ENCODE data around the gene RNF224. TPM values are rescaled to one million over a fixed set of nuclear protein-coding genes. Genes with fewer than 3 reads are reported as not detected.

Gene RNF224
- polyA plus RNA-seq, 1 donor from 2014 or later = not detected

- no peaks in the 10 kb centered on the region for H3F3A ChIP-seq (ENCODE audit: insufficient read depth, low read length, poor library complexity, severe bottlenecking)
- H3K4me3 ChIP-seq (ENCODE audit: low read length) = no peak overlapping the region
- no peaks in the 10 kb centered on the region for H3K9me2 ChIP-seq (ENCODE audit: insufficient read depth, low read length)
- H3K36me3 ChIP-seq (ENCODE audit: insufficient read depth, low read length) = no peaks in the 10 kb centered on the region
- H4K20me1 ChIP-seq (ENCODE audit: insufficient read depth) = no peaks in the 10 kb centered on the region
- H3K79me2 ChIP-seq (replicated peaks; ENCODE audit: insufficient read depth, low read length) = no peaks in the 10 kb centered on the region
- no peaks in the 10 kb centered on the region for H3K9me3 ChIP-seq (ENCODE audit: low read length)
- TF ChIP-seq MXI1 (conservative IDR thresholded peaks at IDR 0.05; ENCODE audit: poor library complexity, severe bottlenecking) = no peak
- no peak for TF ChIP-seq SMC3 (conservative IDR thresholded peaks at IDR 0.05; ENCODE audit: poor library complexity)
- no peak for TF ChIP-seq POLR2AphosphoS5 (IDR thresholded peaks at IDR 0.05)
- no peak for TF ChIP-seq CTCF (IDR thresholded peaks at IDR 0.05; ENCODE audit: poor library complexity, severe bottlenecking)
- TF ChIP-seq EZH2 (IDR thresholded peaks at IDR 0.05; ENCODE audit: borderline replicate concordance, insufficient read depth, low read length, poor library complexity, severe bottlenecking) = no peak
- TF ChIP-seq TAF1 (IDR thresholded peaks at IDR 0.05; ENCODE audit: low read depth) = no peak
- TF ChIP-seq EP300 (conservative IDR thresholded peaks at IDR 0.05; ENCODE audit: poor library complexity, severe bottlenecking) = no peak
- no peak for TF ChIP-seq REST (IDR thresholded peaks at IDR 0.05; ENCODE audit: borderline replicate concordance)
- TF ChIP-seq RAD21 (conservative IDR thresholded peaks at IDR 0.05) = no peak
- H2AFZ ChIP-seq (ENCODE audit: low read depth, low read length) = no peak overlapping the region
- no peak overlapping the region for H3K9ac ChIP-seq (ENCODE audit: low read length)
- no peaks in the 10 kb centered on the region for H3K27me3 ChIP-seq (ENCODE audit: insufficient read depth, low read depth, low read length)
- no peak overlapping the region for H3K27ac ChIP-seq (ENCODE audit: low read length)
- H3K4me2 ChIP-seq (ENCODE audit: low read length) = no peak overlapping the region
These were observed 677 bp downstream of the RNF224 start for GRCh38 chr9:137227853-137228505.

GRCh38 chr9:137228506-137228967 lies 1.2 kb downstream of the RNF224 start:
- Histone ChIP-seq H2AFZ (ENCODE audit: low read depth, low read length) (no peak overlapping the region), H3K4me2 (ENCODE audit: low read length) (no peak overlapping the region), H3F3A (ENCODE audit: insufficient read depth, low read length, poor library complexity, severe bottlenecking) (no peaks in the 10 kb centered on the region), H3K4me3 (ENCODE audit: low read length) (no peak overlapping the region), H3K36me3 (ENCODE audit: insufficient read depth, low read length) (no peaks in the 10 kb centered on the region), H3K27ac (ENCODE audit: low read length) (no peak overlapping the region), H3K27me3 (ENCODE audit: insufficient read depth, low read depth, low read length) (no peaks in the 10 kb centered on the region), H4K20me1 (ENCODE audit: insufficient read depth) (no peaks in the 10 kb centered on the region), H3K9me3 (ENCODE audit: low read length) (no peaks in the 10 kb centered on the region), H3K9ac (ENCODE audit: low read length) (no peak overlapping the region), H3K79me2 (replicated peaks; ENCODE audit: insufficient read depth, low read length) (no peaks in the 10 kb centered on the region), H3K9me2 (ENCODE audit: insufficient read depth, low read length) (no peaks in the 10 kb centered on the region)
- TF ChIP-seq REST (IDR thresholded peaks at IDR 0.05; ENCODE audit: borderline replicate concordance) = no peak
- no peak for TF ChIP-seq RAD21 (conservative IDR thresholded peaks at IDR 0.05)
- no peak for TF ChIP-seq TAF1 (IDR thresholded peaks at IDR 0.05; ENCODE audit: low read depth)
- no peak for TF ChIP-seq POLR2AphosphoS5 (IDR thresholded peaks at IDR 0.05)
- no peak for TF ChIP-seq EP300 (conservative IDR thresholded peaks at IDR 0.05; ENCODE audit: poor library complexity, severe bottlenecking)
- TF ChIP-seq CTCF (IDR thresholded peaks at IDR 0.05; ENCODE audit: poor library complexity, severe bottlenecking) = no peak
- no peak for TF ChIP-seq EZH2 (IDR thresholded peaks at IDR 0.05; ENCODE audit: borderline replicate concordance, insufficient read depth, low read length, poor library complexity, severe bottlenecking)
- TF ChIP-seq MXI1 (conservative IDR thresholded peaks at IDR 0.05; ENCODE audit: poor library complexity, severe bottlenecking) = no peak
- TF ChIP-seq SMC3 (conservative IDR thresholded peaks at IDR 0.05; ENCODE audit: poor library complexity) = no peak
